Colonic mucosa (tissue), 4 donors: ENCODE data around the gene PKD2. TPM values are rescaled to one million over a fixed set of nuclear protein-coding genes. Genes with fewer than 3 reads are reported as not detected.

Experiments
- DNase-seq: peaks from one replicate; pipeline ENCODE4 v3.0.0-alpha.2; 2020
- H3K27ac ChIP-seq: fragments of 200-600 bp; one replicate; pipeline ENCODE4 v1.8.0; 2021
- H3K27me3 ChIP-seq: fragments of 200-600 bp; one replicate; pipeline ENCODE4 v1.8.0; 2021
- H3K36me3 ChIP-seq: fragments of 200-600 bp; one replicate; pipeline ENCODE4 v1.8.0; 2021
- H3K4me1 ChIP-seq: fragments of 200-600 bp; one replicate; pipeline ENCODE4 v1.8.0; 2021; ENCODE audit warnings: mild to moderate bottlenecking
- H3K4me3 ChIP-seq: fragments of 200-600 bp; one replicate; pipeline ENCODE4 v1.8.0; 2021
- H3K9ac ChIP-seq, 2 donors: one replicate each; pipeline ENCODE4 v1.7.0; 2013; ENCODE audit warnings: control low read depth in 2 of 2, low read depth in 2 of 2, low read length in 2 of 2
- H3K9me3 ChIP-seq: fragments of 200-600 bp; one replicate; pipeline ENCODE4 v1.8.0; 2021
- CTCF ChIP-seq: fragments of 200-600 bp; IDR thresholded peaks from one replicate; pipeline ENCODE4 v1.8.0; 2022; ENCODE audit warnings: antibody characterized with exemption, mild to moderate bottlenecking
- intact Hi-C: fragments of 100-400 bp; cut with DNase I; formaldehyde crosslinking; loops from one replicate; pipeline ENCODE4 v1.14.1; 2022
- total RNA-seq, 2 donors: library from RNA; stranded (reverse); fragmentation: NEBNext Ultra II Directional in 1 of 2; extraction: Animal tissue kit (Norgen Biotek cat#: 25700) in 1 of 2; gene quantifications; one replicate each; pipeline ENCODE4 v1.2.1, GENCODE V29; 2021
- donor health status: healthy.
- donor health status: DM: no; HTN: no; CAD: no.
- donor health status: DM: no; HTN: no; CAD: no.

Gene PKD2
- total RNA-seq, 2 donors from 2014 or later: 5.9 to 9.2 TPM

GRCh38 chr4:88097301-88097700 lies 89.9 kb downstream of the PKD2 start:
- Histone ChIP-seq H3K27me3 (no peaks in the 10 kb centered on the region), H3K4me3 (no peak overlapping the region), H3K9ac (no peak overlapping the region), H3K27ac (no peak overlapping the region), H3K36me3 (no peaks in the 10 kb centered on the region), H3K9me3 (no peaks in the 10 kb centered on the region), H3K4me1 (no peaks in the 10 kb centered on the region)
- no peak for TF ChIP-seq CTCF
- no peak for DNase-seq
- intact Hi-C loops: no loop called here

- no peak overlapping the region for H3K9ac ChIP-seq
- H3K27me3 ChIP-seq: no peaks in the 10 kb centered on the region
- H3K4me1 ChIP-seq: no peaks in the 10 kb centered on the region
- H3K27ac ChIP-seq: no peak overlapping the region
- intact Hi-C loops: no loop called here
- TF ChIP-seq CTCF: no peak
- H3K4me3 ChIP-seq: no peak overlapping the region
- DNase-seq: no peak
- H3K9me3 ChIP-seq: no peaks in the 10 kb centered on the region
- no peaks in the 10 kb centered on the region for H3K36me3 ChIP-seq
Measured at GRCh38 chr4:88097781-88098180, 90.3 kb downstream of the PKD2 start.

- H3K36me3 ChIP-seq: no peaks in the 10 kb centered on the region
- H3K4me3 ChIP-seq: no peak overlapping the region
- TF ChIP-seq CTCF: no peak
- H3K9me3 ChIP-seq: no peaks in the 10 kb centered on the region
- no peaks in the 10 kb centered on the region for H3K27me3 ChIP-seq
- H3K9ac ChIP-seq: no peak overlapping the region
- no peak for DNase-seq
- H3K27ac ChIP-seq: no peak overlapping the region
- H3K4me1 ChIP-seq: no peaks in the 10 kb centered on the region
- intact Hi-C loops: no loop called here
Measured at GRCh38 chr4:88098993-88099752, 91.7 kb downstream of the PKD2 start.

GRCh38 chr4:88101165-88101564 lies 93.7 kb downstream of the PKD2 start:
- no peak overlapping the region for H3K9ac ChIP-seq
- H3K27ac ChIP-seq: no peak overlapping the region
- H3K27me3 ChIP-seq: no peaks in the 10 kb centered on the region
- DNase-seq: no peak
- H3K4me1 ChIP-seq: no peaks in the 10 kb centered on the region
- intact Hi-C loops: no loop called here
- H3K4me3 ChIP-seq: no peak overlapping the region
- TF ChIP-seq CTCF: no peak
- no peaks in the 10 kb centered on the region for H3K9me3 ChIP-seq
- no peaks in the 10 kb centered on the region for H3K36me3 ChIP-seq

- Histone ChIP-seq H3K27me3 (no peaks in the 10 kb centered on the region), H3K27ac (no peak overlapping the region), H3K9ac (no peak overlapping the region), H3K4me3 (no peak overlapping the region), H3K36me3 (no peaks in the 10 kb centered on the region), H3K4me1 (no peaks in the 10 kb centered on the region), H3K9me3 (no peaks in the 10 kb centered on the region)
- intact Hi-C loops: no loop called here
- no peak for DNase-seq
- no peak for TF ChIP-seq CTCF
Measured at GRCh38 chr4:88102026-88102425, 94.6 kb downstream of the PKD2 start.
